Activated CD4-positive, alpha-beta T cell treated with anti-CD3 and anti-CD28 coated beads for 24 hours (primary cell): ENCODE results near the gene ZBTB39.
"Not testable (repeated sequence)": the region's sequence is repeated elsewhere in the genome, so short reads cannot be mapped to it uniquely, and the experiment has no call there.

Experiments used
- DNase-seq, 2 donors: peaks; one replicate each; pipeline ENCODE4 v3.0.0-alpha.2; 2020; ENCODE audit warnings: low read depth in 2 of 2

ZBTB39 gene

DNA sequence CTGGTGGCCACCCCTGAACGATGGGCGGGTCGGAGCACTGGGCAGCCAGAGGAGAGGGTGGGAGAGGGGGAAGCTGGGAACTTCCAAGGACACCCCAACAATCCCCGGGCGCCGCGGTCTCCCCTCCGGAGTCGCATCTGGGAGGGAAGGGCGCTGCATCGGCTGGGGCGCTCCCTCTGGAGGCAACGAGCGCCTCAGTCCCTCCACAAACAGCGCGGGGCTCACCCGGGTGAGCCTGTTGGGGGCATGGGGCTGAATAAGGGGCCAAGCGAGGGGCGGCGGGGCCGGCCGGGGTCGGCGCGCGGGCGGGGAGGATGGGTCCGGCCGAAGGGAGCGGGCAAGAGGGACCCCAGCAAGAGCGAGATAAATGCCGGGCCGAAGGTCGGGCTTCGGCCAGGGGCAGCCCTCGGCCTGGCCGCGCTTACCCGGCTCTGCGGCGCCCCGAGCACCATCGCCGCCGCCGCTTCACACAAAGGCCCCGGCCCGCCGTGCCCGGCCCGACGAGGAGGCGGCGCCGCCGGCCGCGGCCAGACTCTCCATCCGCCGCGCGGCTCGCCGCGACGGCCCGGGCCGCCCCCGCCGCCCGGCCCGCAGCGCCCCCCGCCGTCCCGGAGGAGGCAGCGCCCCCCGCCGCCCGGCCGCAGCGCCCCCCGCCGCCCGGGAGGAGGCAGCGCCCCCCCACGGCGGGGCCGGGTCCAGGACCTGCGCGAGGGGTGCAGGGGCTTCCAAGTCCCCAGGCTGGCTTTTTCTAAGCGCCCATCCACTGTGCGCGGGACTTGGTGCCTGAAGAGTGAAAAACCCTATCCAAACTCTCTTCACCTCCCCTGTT, at the start of gene ZBTB39:
Gene ZBTB39 (minus strand): TSS at position 567 of the 829 bp plus-strand sequence. CDS start 1,629 bp downstream, outside the sequence.
- DNase-seq: peak in 1 of 2 donors; percentile 42

DNA sequence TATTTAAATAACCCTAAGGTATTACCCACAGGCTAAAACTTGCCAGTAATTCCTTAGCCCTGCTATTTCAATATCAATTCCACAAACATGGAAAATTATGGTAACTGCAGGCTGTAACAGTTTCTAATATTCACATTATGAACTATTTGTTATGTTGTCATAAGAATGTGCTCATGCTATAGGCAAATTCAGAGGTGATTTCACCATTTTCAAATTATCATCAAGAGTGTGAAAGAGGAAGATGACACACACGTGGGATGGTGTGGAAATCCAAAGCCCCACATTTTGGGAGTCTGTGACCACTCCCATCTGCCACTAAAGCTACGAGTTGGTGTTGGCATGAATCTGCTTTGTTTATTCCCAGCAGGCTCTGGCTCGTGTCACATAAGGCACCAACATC, 49.5 kb upstream of the ZBTB39 start:
- DNase-seq: no peak

DNA sequence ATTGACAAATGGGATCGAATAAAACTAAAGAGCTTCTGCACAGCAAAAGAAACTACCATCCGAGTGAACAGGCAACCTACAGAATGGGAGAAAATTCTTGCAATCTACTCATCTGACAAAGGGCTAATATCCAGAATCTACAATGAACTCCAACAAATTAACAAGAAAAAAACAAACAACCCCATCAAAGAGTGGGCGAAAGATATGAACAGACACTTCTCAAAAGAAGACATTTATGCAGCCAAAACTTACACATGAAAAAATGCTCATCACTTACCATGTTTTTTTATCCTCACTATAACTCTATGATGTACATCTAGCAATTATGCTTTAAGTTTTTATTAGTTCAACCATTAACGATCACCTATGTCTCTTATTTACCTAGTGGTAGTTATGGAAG, 47.6 kb upstream of the ZBTB39 start:
- DNase-seq: not testable (repeated sequence)

DNA sequence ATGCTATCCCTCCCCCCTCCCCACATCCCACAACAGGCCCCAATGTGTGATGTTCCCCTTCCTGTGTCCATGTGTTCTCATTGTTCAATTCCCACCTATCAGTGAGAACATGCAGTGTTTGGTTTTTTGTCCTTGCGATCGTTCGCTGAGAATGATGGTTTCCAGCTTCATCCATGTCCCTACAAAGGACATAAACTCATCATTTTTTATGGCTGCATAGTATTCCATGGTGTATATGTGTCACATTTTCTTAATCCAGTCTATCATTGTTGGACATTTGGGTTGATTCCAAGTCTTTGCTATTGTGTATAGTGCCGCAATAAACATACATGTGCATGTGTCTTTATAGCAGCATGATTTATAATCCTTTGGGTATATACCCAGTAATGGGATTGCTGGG, 46.8 kb upstream of the ZBTB39 start:
- DNase-seq: not testable (repeated sequence)

DNA sequence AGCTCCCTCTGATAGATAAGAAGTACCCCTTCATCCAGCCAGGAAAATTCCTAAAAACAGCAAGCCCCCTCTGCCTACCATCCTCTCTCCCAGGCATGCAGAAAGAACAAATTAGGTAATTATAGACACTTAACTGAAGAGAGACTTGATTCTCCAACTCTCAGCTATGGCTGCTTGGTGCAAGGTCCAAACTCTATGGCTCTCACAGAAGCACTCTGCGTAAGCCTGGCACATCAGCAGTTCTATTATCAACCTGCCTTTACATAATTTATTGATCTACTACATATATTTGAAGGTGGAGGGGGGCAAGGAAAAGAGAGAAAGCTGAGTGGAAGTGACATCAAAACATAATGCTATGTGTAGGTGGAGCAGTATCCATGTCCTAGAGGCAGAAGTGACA, 44.7 kb upstream of the ZBTB39 start:
- no peak for DNase-seq

- no peak for DNase-seq
Measured at GRCh38 chr12:57049890-57050289, 43.5 kb upstream of the ZBTB39 start, which contains the start of gene MYO1A. Gene MYO1A, minus strand, starts transcription at chr12:57050129. Its CDS starts 1,806 bp downstream, at chr12:57048323.

DNA sequence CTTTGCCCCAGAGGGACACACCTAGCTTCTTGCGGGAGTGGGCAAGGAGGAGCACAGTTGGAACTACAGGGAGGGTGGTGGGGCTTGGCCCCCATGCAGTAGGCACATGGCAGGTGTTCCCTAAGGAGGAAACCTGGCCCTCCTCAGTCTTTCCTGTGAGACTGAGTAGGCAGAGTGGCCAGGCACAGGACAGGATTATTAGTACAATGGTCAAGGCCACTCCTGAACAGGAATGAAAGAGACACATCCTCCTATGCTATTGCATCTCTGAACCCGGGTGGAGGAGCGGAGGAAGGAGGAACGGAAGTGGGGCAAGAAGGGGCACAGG, 42.7 kb upstream of the ZBTB39 start:
- no peak for DNase-seq

- no peak for DNase-seq
Measured at GRCh38 chr12:57048423-57049118, 42.2 kb upstream of the ZBTB39 start.

DNA sequence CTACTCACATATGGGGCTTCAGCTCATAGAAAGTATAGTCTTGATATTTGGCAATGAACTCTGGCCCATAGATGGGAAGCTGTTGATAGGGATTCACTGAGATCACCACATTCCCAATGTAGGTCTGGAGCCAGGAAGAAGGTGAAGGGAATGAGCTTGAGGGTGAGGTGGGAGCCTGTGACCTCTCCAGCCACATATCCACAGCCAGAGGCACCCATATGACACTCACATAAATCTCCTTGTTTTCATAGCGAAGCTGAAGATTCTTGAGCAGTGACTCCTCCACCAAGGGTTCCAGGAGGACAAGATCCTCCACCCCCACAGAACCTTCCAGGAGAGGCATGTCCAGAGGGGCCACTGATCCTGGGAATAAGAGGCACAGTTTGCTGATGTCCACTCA, 41.6 kb upstream of the ZBTB39 start:
- DNase-seq: no peak

- no peak for DNase-seq
Measured at GRCh38 chr12:57046947-57047890, 40.9 kb upstream of the ZBTB39 start.

DNA sequence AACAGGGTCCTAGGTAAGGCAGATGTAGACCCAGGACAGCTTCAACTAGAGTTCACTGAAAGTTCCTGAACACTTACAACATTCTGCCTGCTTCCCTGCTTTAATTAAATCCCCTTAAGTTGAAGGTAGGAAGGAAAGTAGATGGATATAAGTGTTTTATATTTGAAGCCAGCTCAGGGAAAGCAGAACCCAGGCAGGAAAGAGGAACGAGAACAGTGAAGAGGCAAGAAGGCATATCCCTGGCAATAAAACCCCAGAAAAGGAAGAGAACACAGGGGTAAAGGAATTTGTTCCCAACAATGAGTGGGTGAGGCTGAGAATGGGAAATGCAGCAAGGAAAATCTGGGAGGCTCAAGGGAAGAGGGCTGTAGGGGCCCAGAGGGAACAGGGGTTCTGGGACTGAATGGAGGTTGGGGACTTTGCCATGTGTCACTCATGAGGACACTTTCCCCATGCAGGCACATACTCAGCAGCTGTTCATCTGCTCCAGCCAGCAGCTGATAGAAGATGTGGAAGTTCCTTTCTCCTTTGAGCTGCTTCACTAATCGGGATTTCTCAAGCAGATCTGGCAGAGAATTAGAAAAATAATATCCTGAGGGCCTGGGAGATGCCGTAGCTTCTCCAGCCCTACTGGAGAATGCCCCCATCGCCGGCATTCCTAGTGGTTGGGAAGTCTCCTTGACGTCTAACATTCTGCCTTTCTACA, 39.9 kb upstream of the ZBTB39 start:
- no peak for DNase-seq

GRCh38 chr12:57044889-57045288, 38.5 kb upstream of the ZBTB39 start:
- DNase-seq: no peak

GRCh38 chr12:57044468-57044867, 38.1 kb upstream of the ZBTB39 start:
- DNase-seq: no peak

DNA sequence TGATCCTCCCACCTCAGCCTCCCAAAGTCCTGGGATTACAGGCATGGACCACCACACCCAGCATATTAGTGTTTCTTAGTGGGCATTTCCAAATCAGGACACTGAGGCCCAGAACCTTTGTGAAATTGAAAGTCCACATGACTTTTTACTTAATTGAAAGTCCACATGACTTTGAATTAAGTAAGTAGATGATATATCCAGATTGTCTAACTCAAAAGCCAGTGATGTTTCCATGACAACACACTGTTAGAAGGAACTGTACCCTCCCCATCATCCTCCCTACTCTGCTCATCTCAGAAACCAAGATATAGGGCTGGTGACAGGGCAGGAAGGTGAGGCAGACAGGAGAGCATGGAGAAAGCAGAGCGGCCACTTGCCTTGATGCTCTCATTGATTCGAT, 36.3 kb upstream of the ZBTB39 start:
- no peak for DNase-seq

DNA sequence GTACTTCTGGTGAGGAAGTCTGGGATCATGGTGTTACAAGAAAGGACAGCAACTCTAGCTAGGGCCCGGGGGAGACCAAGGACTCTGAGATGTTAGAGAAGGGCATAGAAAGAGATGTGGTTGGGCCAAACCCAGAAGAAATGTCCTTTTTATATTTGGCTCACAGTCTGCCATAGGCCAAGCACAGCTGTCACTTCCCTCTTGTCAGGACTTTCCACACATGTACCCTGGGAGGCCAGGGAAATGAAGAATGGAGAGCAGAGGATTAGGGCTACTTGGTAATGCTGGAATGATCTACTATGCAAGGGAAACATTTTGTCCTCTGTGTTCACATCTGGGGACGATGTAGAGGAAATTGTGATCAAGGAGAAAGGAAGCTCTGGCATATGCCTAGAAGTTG, 34.4 kb upstream of the ZBTB39 start:
- no peak for DNase-seq

DNA sequence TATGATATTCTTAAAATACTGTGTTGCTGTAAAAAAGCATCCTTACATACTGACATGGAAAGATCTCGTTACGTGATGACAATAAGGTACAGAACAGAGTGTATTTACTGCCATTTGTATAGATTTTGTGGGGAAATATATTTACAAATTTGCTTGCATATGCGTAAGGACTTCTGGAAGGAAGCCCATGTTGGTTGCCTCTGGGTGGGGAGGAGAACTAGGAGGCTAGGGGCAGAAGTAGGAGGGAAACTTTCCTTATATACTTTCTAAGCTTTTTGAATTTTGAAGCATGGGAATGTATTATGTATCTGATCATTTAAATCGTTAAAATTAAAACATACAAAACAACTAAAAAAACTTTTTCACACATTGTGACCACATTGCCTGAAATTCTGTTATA, 33.9 kb upstream of the ZBTB39 start:
- no peak for DNase-seq

- DNase-seq: no peak
Measured at GRCh38 chr12:57039016-57039798, 32.9 kb upstream of the ZBTB39 start.

- no peak for DNase-seq
Measured at GRCh38 chr12:57037264-57037663, 30.9 kb upstream of the ZBTB39 start.

DNA sequence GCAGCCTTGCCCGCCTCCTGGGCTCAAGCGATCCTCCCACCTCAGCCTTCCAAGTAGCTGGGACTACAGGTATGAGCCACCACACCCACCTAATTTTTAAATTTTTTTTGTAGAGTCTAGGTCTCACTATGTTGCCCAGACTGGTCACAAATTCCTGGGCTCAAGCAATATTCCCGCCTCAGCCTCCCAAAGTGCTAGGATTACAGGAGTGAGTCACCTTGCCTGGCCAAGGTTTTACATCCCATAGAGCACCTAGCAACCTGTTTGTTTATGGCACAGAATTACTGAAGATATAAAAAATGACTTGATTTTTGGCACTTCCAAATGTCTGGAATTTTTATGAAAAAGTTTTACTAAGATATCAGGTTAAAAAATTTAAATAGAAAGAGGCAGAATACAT, 27.1 kb upstream of the ZBTB39 start:
- no peak for DNase-seq

DNA sequence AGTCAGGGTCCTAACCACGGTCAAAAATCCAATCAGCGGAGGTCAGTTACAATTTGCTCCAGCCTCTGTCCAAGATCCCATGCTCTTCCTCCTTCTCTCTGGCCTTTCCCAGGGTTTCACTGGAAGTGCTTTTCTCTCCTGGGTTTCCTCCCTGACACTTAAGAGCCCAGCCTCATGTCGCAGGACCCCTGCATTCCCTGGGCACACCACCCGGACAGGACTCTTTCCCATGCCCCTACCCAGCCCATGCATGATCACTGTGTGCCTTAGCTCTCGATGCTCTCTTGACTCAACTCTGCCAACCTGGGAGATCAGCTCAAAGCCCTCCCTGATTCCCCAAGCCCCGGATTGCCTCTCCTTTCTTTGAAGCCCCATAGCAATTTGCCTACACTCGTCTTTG, 25.4 kb upstream of the ZBTB39 start:
- no peak for DNase-seq
